ENCODE data around the gene SERPINA10. TPM values are rescaled to one million over a fixed set of nuclear protein-coding genes. Genes with fewer than 3 reads are reported as not detected.
A peak's percentile ranks its signal among the peaks of the same experiment; 100 is the strongest.

Gene SERPINA10
- total RNA-seq, 6 donors from 2014 or later = 0.10 TPM; not detected in 5

GRCh38 chr14:94338023-94338422, 45.0 kb upstream of the SERPINA10 start:
- ATAC-seq (ENCODE audit: low FRiP score in 2 of 2) (no peak), DNase-seq (no peak)
- Histone ChIP-seq H3K4me3 (no peak overlapping the region), H3K27me3 (no peaks in the 10 kb centered on the region), H3K27ac (no peak overlapping the region), H3K9me3 (no peaks in the 10 kb centered on the region), H3K36me3 (no peaks in the 10 kb centered on the region), H3K4me1 (peaks cover 0 to 15% (median 7%) of the 10 kb centered on the region in 4 donors)
- TF ChIP-seq POLR2AphosphoS5 (IDR thresholded peaks at IDR 0.05) (no peak), EP300 (IDR thresholded peaks at IDR 0.05) (no peak), CTCF (IDR thresholded peaks at IDR 0.05) (no peak), POLR2A (IDR thresholded peaks at IDR 0.05) (no peak)
- WGBS, 2 donors = 79 to 85% methylated on average over 2 of the region's 2 CpGs

GRCh38 chr14:94337274-94337673, 44.2 kb upstream of the SERPINA10 start:
- H3K9me3 ChIP-seq = no peaks in the 10 kb centered on the region
- TF ChIP-seq POLR2A (IDR thresholded peaks at IDR 0.05) (no peak), EP300 (IDR thresholded peaks at IDR 0.05) (no peak), POLR2AphosphoS5 (IDR thresholded peaks at IDR 0.05) (no peak), CTCF (IDR thresholded peaks at IDR 0.05) (no peak)
- H3K36me3 ChIP-seq = no peaks in the 10 kb centered on the region
- WGBS, 2 donors = 80 to 82% methylated on average over 6 of the region's 6 CpGs
- no peak for DNase-seq
- ATAC-seq (ENCODE audit: low FRiP score in 2 of 2) = no peak
- peaks cover 0 to 9% (median 4%) of the 10 kb centered on the region in 4 donors for H3K4me1 ChIP-seq
- H3K4me3 ChIP-seq = no peak overlapping the region
- H3K27me3 ChIP-seq = no peaks in the 10 kb centered on the region
- H3K27ac ChIP-seq = no peak overlapping the region

GRCh38 chr14:94334872-94335271, 41.8 kb upstream of the SERPINA10 start:
- Histone ChIP-seq H3K27ac (no peak overlapping the region), H3K36me3 (no peaks in the 10 kb centered on the region), H3K4me1 (no peaks in the 10 kb centered on the region), H3K9me3 (no peaks in the 10 kb centered on the region), H3K27me3 (no peaks in the 10 kb centered on the region), H3K4me3 (no peak overlapping the region)
- ATAC-seq (ENCODE audit: low FRiP score in 2 of 2) = no peak
- no peak for DNase-seq
- no peak for TF ChIP-seq EP300 (IDR thresholded peaks at IDR 0.05)
- 66% methylated on average over 4 of the region's 4 CpGs for WGBS, 2 donors

- Histone ChIP-seq H3K4me3 (no peak overlapping the region), H3K9me3 (no peaks in the 10 kb centered on the region), H3K36me3 (no peaks in the 10 kb centered on the region), H3K27me3 (no peaks in the 10 kb centered on the region), H3K4me1 (no peaks in the 10 kb centered on the region), H3K27ac (no peak overlapping the region)
- ATAC-seq (ENCODE audit: low FRiP score in 2 of 2) (no peak), DNase-seq (no peak)
- TF ChIP-seq POLR2AphosphoS5 (IDR thresholded peaks at IDR 0.05) = no peak
- TF ChIP-seq EP300 (IDR thresholded peaks at IDR 0.05) = no peak
- TF ChIP-seq CTCF (IDR thresholded peaks at IDR 0.05) = no peak
- TF ChIP-seq POLR2A (IDR thresholded peaks at IDR 0.05) = no peak
Observed at GRCh38 chr14:94332587-94332986, 39.5 kb upstream of the SERPINA10 start.

GRCh38 chr14:94332063-94332583, 39.1 kb upstream of the SERPINA10 start:
- Histone ChIP-seq H3K9me3 (no peaks in the 10 kb centered on the region), H3K36me3 (no peaks in the 10 kb centered on the region), H3K4me1 (no peaks in the 10 kb centered on the region), H3K27me3 (no peaks in the 10 kb centered on the region), H3K27ac (no peak overlapping the region), H3K4me3 (no peak overlapping the region)
- ATAC-seq (ENCODE audit: low FRiP score in 2 of 2) = peak in 1 of 2 donors; percentile 22
- TF ChIP-seq EP300 (IDR thresholded peaks at IDR 0.05) (no peak), CTCF (IDR thresholded peaks at IDR 0.05) (no peak), POLR2A (IDR thresholded peaks at IDR 0.05) (no peak), POLR2AphosphoS5 (IDR thresholded peaks at IDR 0.05) (no peak)
- WGBS, 2 donors = 69 to 73% methylated on average over 7 of the region's 7 CpGs
- no peak for DNase-seq
